Upper lobe of right lung (tissue), 1 donor: Measurements from ENCODE around the gene RFWD3. TPM values are rescaled to one million over a fixed set of nuclear protein-coding genes. Genes with fewer than 3 reads are reported as not detected.

ENCODE experiments used
- ATAC-seq: fragments of 200-7000 bp; cut with Tn5 transposase; one replicate; pipeline ENCODE4 v1.9.1; 2020; ENCODE audit warnings: mild to moderate bottlenecking, moderate library complexity
- DNase-seq: peaks from one replicate; pipeline ENCODE4 v3.0.0-alpha.2; 2020
- H3K27ac ChIP-seq: fragments of 200-600 bp; one replicate; pipeline ENCODE4 v1.8.0; 2022
- H3K27me3 ChIP-seq: fragments of 200-600 bp; one replicate; pipeline ENCODE4 v1.8.0; 2022; ENCODE audit warnings: mild to moderate bottlenecking
- H3K36me3 ChIP-seq: fragments of 200-600 bp; one replicate; pipeline ENCODE4 v1.8.0; 2022
- H3K4me1 ChIP-seq: fragments of 200-600 bp; one replicate; pipeline ENCODE4 v1.8.0; 2022
- H3K4me3 ChIP-seq: fragments of 200-600 bp; one replicate; pipeline ENCODE4 v1.8.0; 2022; ENCODE audit warnings: mild to moderate bottlenecking
- H3K9me3 ChIP-seq: fragments of 200-600 bp; one replicate; pipeline ENCODE4 v1.8.0; 2022
- CTCF ChIP-seq: fragments of 200-600 bp; IDR thresholded peaks from one replicate; pipeline ENCODE4 v1.8.0; 2022; ENCODE audit warnings: antibody characterized with exemption
- intact Hi-C: fragments of 100-400 bp; cut with DNase I; formaldehyde crosslinking; loops from one replicate; pipeline ENCODE4 v1.11.0; 2022
- total RNA-seq: library from RNA; stranded (reverse); fragmentation: NEBNext Ultra II Directional; extraction: Animal tissue kit (Norgen Biotek cat#: 25700); gene quantifications from one replicate; pipeline ENCODE4 v1.2.1, GENCODE V29; 2021
- donor health status: DM: no; HTN: yes; CAD: no; lungs with severe emphysema.

The RFWD3 gene
- total RNA-seq, 1 donor from 2014 or later: 16.7 TPM

- no peaks in the 10 kb centered on the region for H3K27me3 ChIP-seq
- H3K4me1 ChIP-seq: peaks cover 25% of the 10 kb centered on the region
- H3K4me3 ChIP-seq: peak within 1 kb of the TSS; percentile 100
- H3K27ac ChIP-seq: peak within 1 kb of the TSS; percentile 97
- ATAC-seq: peak; percentile 99
- H3K9me3 ChIP-seq: no peaks in the 10 kb centered on the region
- no peak for TF ChIP-seq CTCF
- no peaks in the 10 kb centered on the region for H3K36me3 ChIP-seq
- intact Hi-C loops: no loop called here
- DNase-seq: peak; percentile 96
These were observed 60.0 kb downstream of the RFWD3 start, which contains the start of gene GLG1 for GRCh38 chr16:74606521-74607309. Gene GLG1, minus strand, starts transcription at chr16:74607114. Its CDS starts 20 bp downstream, at chr16:74607094.

GRCh38 chr16:74605746-74606520 is 60.7 kb downstream of the RFWD3 start:
- H3K4me3 ChIP-seq: peak overlapping the region; percentile 100
- H3K4me1 ChIP-seq: peaks cover 30% of the 10 kb centered on the region
- TF ChIP-seq CTCF: no peak
- intact Hi-C loops: no loop called here
- no peaks in the 10 kb centered on the region for H3K27me3 ChIP-seq
- no peaks in the 10 kb centered on the region for H3K9me3 ChIP-seq
- DNase-seq (no peak), ATAC-seq (no peak)
- H3K27ac ChIP-seq: peak overlapping the region; percentile 97
- no peaks in the 10 kb centered on the region for H3K36me3 ChIP-seq

- Histone ChIP-seq H3K4me1 (peaks cover 35% of the 10 kb centered on the region), H3K9me3 (no peaks in the 10 kb centered on the region), H3K27me3 (no peaks in the 10 kb centered on the region), H3K27ac (no peak overlapping the region), H3K36me3 (no peaks in the 10 kb centered on the region), H3K4me3 (peak overlapping the region; percentile 100)
- no peak for TF ChIP-seq CTCF
- intact Hi-C loops: no loop called here
- DNase-seq: no peak
- no peak for ATAC-seq
These were observed 61.3 kb downstream of the RFWD3 start for GRCh38 chr16:74605332-74605731.

- no peak for TF ChIP-seq CTCF
- Histone ChIP-seq H3K27ac (no peak overlapping the region), H3K4me1 (peaks cover 35% of the 10 kb centered on the region), H3K27me3 (no peaks in the 10 kb centered on the region), H3K36me3 (no peaks in the 10 kb centered on the region), H3K9me3 (no peaks in the 10 kb centered on the region), H3K4me3 (no peak overlapping the region)
- DNase-seq (no peak), ATAC-seq (no peak)
- intact Hi-C loops: no loop called here
These were observed 62.8 kb downstream of the RFWD3 start for GRCh38 chr16:74603848-74604247.

- intact Hi-C loops: no loop called here
- no peaks in the 10 kb centered on the region for H3K27me3 ChIP-seq
- no peak for DNase-seq
- no peaks in the 10 kb centered on the region for H3K9me3 ChIP-seq
- H3K36me3 ChIP-seq: peaks cover 10% of the 10 kb centered on the region
- peak; percentile 52 for ATAC-seq
- TF ChIP-seq CTCF: no peak
- H3K4me3 ChIP-seq: no peak overlapping the region
- no peak overlapping the region for H3K27ac ChIP-seq
- H3K4me1 ChIP-seq: peaks cover 35% of the 10 kb centered on the region
These were observed 65.4 kb downstream of the RFWD3 start for GRCh38 chr16:74601126-74601871.
